ENCODE results near the gene ZNF860. TPM values are rescaled to one million over a fixed set of nuclear protein-coding genes. Genes with fewer than 3 reads are reported as not detected.
"Not testable (repeated sequence)": the region's sequence is repeated elsewhere in the genome, so short reads cannot be mapped to it uniquely, and the experiment has no call there.

Gene ZNF860
- total RNA-seq, 2 experiments from 2014 or later: 20.3 to 22.2 TPM

- Histone ChIP-seq H3K79me2 (ENCODE audit: insufficient read depth, low read depth, low read length) (no peaks in the 10 kb centered on the region), H4K20me1 (ENCODE audit: insufficient read depth, low read length) (no peaks in the 10 kb centered on the region), H3K27ac (ENCODE audit: low read depth, low read length, poor library complexity, severe bottlenecking) (no peak overlapping the region), H3K4me2 (ENCODE audit: low read length) (no peak overlapping the region), H2AFZ (ENCODE audit: low read length) (no peak overlapping the region), H3K36me3 (ENCODE audit: insufficient read depth, low read length) (peaks cover 22% of the 10 kb centered on the region; the same call in 1 of the 2 replicates), H3K4me3 (ENCODE audit: low read depth, low read length, poor library complexity, severe bottlenecking) (no peak overlapping the region), H3K9me3 (ENCODE audit: low read length) (peaks cover 5% of the 10 kb centered on the region; the same call in 1 of the 2 replicates), H3K9me2 (ENCODE audit: insufficient read depth, low read length) (no peaks in the 10 kb centered on the region), H3K4me1 (ENCODE audit: insufficient read depth, low read length, poor library complexity, severe bottlenecking) (peaks cover 48% of the 10 kb centered on the region)
- ChIA-PET POLR2A (interaction anchor here (1.0 kb wide), 1 partner anchor 22 kb away, joined by 3 read pairs; no protein-coding TSS in a partner anchor), CTCF (ENCODE audit: unreplicated experiment) (no interaction called here)
- BruUV-seq (replicated peaks): no TSS peak
- TF ChIP-seq EZH2phosphoT487 (IDR thresholded peaks at IDR 0.05; ENCODE audit: borderline replicate concordance, low read depth, low read length): no peak
- TF ChIP-seq CTCF (conservative IDR thresholded peaks at IDR 0.05; ENCODE audit: low read length): 0 out of 2 replicates have a peak, but pooled peaks have one; percentile 15
- intact Hi-C loops (cut with micrococcal nuclease; ENCODE audit: unreplicated experiment): no loop called here
- DNase-seq (ENCODE audit: low spot score): no peak
Observed at GRCh38 chr3:32004113-32004765, 22.7 kb downstream of the ZNF860 start.

DNA sequence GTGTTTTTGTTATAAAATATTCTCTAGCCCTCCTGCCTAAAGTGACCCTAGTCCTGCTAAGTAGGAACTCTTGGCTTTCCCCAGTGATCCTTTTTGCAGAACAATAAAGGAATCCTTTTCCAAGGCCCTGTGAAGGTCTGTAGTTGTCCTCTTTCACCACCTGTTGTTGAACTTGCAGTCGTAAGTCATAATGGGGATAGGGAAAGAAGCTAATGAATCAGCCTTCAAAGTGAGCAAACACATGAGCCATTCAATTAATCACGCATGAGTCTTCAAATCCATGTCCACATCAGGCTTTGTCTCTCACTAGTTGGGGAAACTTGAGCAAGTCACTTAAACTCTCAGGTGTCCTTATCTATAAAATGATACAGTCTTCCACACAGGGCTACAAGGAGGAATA, 27.6 kb downstream of the ZNF860 start:
- Histone ChIP-seq H3K9me2 (ENCODE audit: insufficient read depth, low read length) (no peaks in the 10 kb centered on the region), H3K9me3 (ENCODE audit: low read length) (peaks cover 14% of the 10 kb centered on the region; the same call in 1 of the 2 replicates), H2AFZ (ENCODE audit: low read length) (peak overlapping the region; percentile 32; the same call in 1 of the 2 replicates), H3K79me2 (ENCODE audit: insufficient read depth, low read depth, low read length) (no peaks in the 10 kb centered on the region), H3K27ac (ENCODE audit: low read depth, low read length, poor library complexity, severe bottlenecking) (no peak overlapping the region), H3K4me1 (ENCODE audit: insufficient read depth, low read length, poor library complexity, severe bottlenecking) (peaks cover 22% of the 10 kb centered on the region), H4K20me1 (ENCODE audit: insufficient read depth, low read length) (no peaks in the 10 kb centered on the region), H3K4me2 (ENCODE audit: low read length) (no peak overlapping the region), H3K36me3 (ENCODE audit: insufficient read depth, low read length) (peaks cover 19% of the 10 kb centered on the region), H3K4me3 (ENCODE audit: low read depth, low read length, poor library complexity, severe bottlenecking) (no peak overlapping the region)
- BruUV-seq (replicated peaks): no TSS peak
- DNase-seq (ENCODE audit: low spot score): no peak
- TF ChIP-seq EZH2phosphoT487 (IDR thresholded peaks at IDR 0.05; ENCODE audit: borderline replicate concordance, low read depth, low read length) (no peak), CTCF (conservative IDR thresholded peaks at IDR 0.05; ENCODE audit: low read length) (no peak)
- ChIA-PET POLR2A (interaction anchor here (0.5 to 1.6 kb wide), 5 partner anchors 8 to 396 kb away, joined by 3 to 4 read pairs (median 3); no protein-coding TSS in a partner anchor), CTCF (ENCODE audit: unreplicated experiment) (no interaction called here)
- intact Hi-C loops (cut with micrococcal nuclease; ENCODE audit: unreplicated experiment): no loop called here

- ChIA-PET CTCF (ENCODE audit: unreplicated experiment) (no interaction called here), POLR2A (interaction anchor here (0.7 to 1.6 kb wide), 4 partner anchors 9 to 1397 kb away, joined by 3 to 4 read pairs (median 3); no protein-coding TSS in a partner anchor)
- H3K4me2 ChIP-seq (ENCODE audit: low read length): peak overlapping the region; percentile 24
- no peak overlapping the region for H3K4me3 ChIP-seq (ENCODE audit: low read depth, low read length, poor library complexity, severe bottlenecking)
- peak overlapping the region; percentile 32; the same call in 1 of the 2 replicates for H2AFZ ChIP-seq (ENCODE audit: low read length)
- peaks cover 14% of the 10 kb centered on the region; the same call in 1 of the 2 replicates for H3K9me3 ChIP-seq (ENCODE audit: low read length)
- no peaks in the 10 kb centered on the region for H3K79me2 ChIP-seq (ENCODE audit: insufficient read depth, low read depth, low read length)
- H4K20me1 ChIP-seq (ENCODE audit: insufficient read depth, low read length): no peaks in the 10 kb centered on the region
- peaks cover 17% of the 10 kb centered on the region for H3K4me1 ChIP-seq (ENCODE audit: insufficient read depth, low read length, poor library complexity, severe bottlenecking)
- peak; percentile 77 for DNase-seq (ENCODE audit: low spot score)
- peaks cover 19% of the 10 kb centered on the region for H3K36me3 ChIP-seq (ENCODE audit: insufficient read depth, low read length)
- H3K9me2 ChIP-seq (ENCODE audit: insufficient read depth, low read length): no peaks in the 10 kb centered on the region
- no peak for TF ChIP-seq CTCF (conservative IDR thresholded peaks at IDR 0.05; ENCODE audit: low read length)
- no peak for TF ChIP-seq EZH2phosphoT487 (IDR thresholded peaks at IDR 0.05; ENCODE audit: borderline replicate concordance, low read depth, low read length)
- H3K27ac ChIP-seq (ENCODE audit: low read depth, low read length, poor library complexity, severe bottlenecking): peak overlapping the region; percentile 47
- intact Hi-C loops (cut with micrococcal nuclease; ENCODE audit: unreplicated experiment): no loop called here
- no TSS peak for BruUV-seq (replicated peaks)
Observed at GRCh38 chr3:32009957-32010356, 28.4 kb downstream of the ZNF860 start.

DNA sequence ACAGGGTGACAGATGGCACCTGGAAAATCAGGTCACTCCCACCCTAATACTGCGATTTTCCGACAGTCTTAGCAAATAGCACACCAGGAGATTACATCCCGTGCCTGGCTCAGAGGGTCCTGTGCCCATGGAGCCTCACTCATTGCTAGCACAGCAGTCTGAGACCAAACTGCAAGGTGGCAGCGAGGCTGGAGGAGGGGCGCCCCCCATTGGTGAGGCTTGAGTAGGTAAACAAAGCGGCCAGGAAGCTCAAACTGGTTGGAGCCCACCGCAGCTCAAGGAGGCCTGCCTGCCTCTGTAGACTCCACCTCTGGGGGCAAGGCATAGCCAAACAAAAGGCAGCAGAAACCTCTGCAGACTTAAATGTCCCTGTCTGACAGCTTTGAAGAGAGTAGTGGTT, 29.1 kb downstream of the ZNF860 start:
- H3K4me3 ChIP-seq (ENCODE audit: low read depth, low read length, poor library complexity, severe bottlenecking); H3K79me2 ChIP-seq (ENCODE audit: insufficient read depth, low read depth, low read length); BruUV-seq (replicated peaks); CTCF ChIA-PET (ENCODE audit: unreplicated experiment); intact Hi-C loops (cut with micrococcal nuclease; ENCODE audit: unreplicated experiment); H2AFZ ChIP-seq (ENCODE audit: low read length); H3K9me2 ChIP-seq (ENCODE audit: insufficient read depth, low read length); H4K20me1 ChIP-seq (ENCODE audit: insufficient read depth, low read length); DNase-seq (ENCODE audit: low spot score); H3K4me2 ChIP-seq (ENCODE audit: low read length): not testable (repeated sequence)
- Histone ChIP-seq H3K36me3 (ENCODE audit: insufficient read depth, low read length) (peaks cover 19% of the 10 kb centered on the region), H3K4me1 (ENCODE audit: insufficient read depth, low read length, poor library complexity, severe bottlenecking) (peaks cover 17% of the 10 kb centered on the region), H3K27ac (ENCODE audit: low read depth, low read length, poor library complexity, severe bottlenecking) (peak overlapping the region; percentile 47), H3K9me3 (ENCODE audit: low read length) (peaks cover 14% of the 10 kb centered on the region; the same call in 1 of the 2 replicates)
- POLR2A ChIA-PET: interaction anchor here (0.6 kb wide), 1 partner anchor 14 kb away, joined by 5 read pairs; no protein-coding TSS in a partner anchor

Data from OCI-LY7 (cell line).